GM12873 (cell line): ENCODE data around the gene GNG12.

Source experiments
- CTCF ChIP-seq: IDR thresholded peaks from 2 replicates; pipeline ENCODE4 v1.5.1; 2012; ENCODE audit warnings: low read depth, mild to moderate bottlenecking, moderate library complexity, low read length, control low read depth; ENCODE audit not compliant: insufficient read depth; ENCODE audit errors: missing control alignments

GNG12 gene

GRCh38 chr1:67722292-67722944 is 110.8 kb downstream of the GNG12 start:
- TF ChIP-seq CTCF, result no peak

GRCh38 chr1:67721650-67722291 is 111.5 kb downstream of the GNG12 start:
- no peak for TF ChIP-seq CTCF

GRCh38 chr1:67721112-67721511 is 112.2 kb downstream of the GNG12 start:
- TF ChIP-seq CTCF, result no peak

- TF ChIP-seq CTCF, result no peak
These were observed 113.7 kb downstream of the GNG12 start for GRCh38 chr1:67719329-67720196.

GRCh38 chr1:67717876-67718275 is 115.4 kb downstream of the GNG12 start:
- no peak for TF ChIP-seq CTCF

- TF ChIP-seq CTCF, result no peak
These were observed 116.5 kb downstream of the GNG12 start for GRCh38 chr1:67716800-67717199.

GRCh38 chr1:67715819-67716218 is 117.4 kb downstream of the GNG12 start:
- TF ChIP-seq CTCF, result no peak
